Cerebellar cortex (tissue), 1 donor: Measurements from ENCODE around the gene PKP3.
"Not testable (repeated sequence)": the region's sequence is repeated elsewhere in the genome, so short reads cannot be mapped to it uniquely, and the experiment has no call there.

Experiments
- DNase-seq: peaks from one replicate; pipeline ENCODE4 v3.0.0-alpha.2; 2015; ENCODE audit warnings: low spot score

The PKP3 gene

DNA sequence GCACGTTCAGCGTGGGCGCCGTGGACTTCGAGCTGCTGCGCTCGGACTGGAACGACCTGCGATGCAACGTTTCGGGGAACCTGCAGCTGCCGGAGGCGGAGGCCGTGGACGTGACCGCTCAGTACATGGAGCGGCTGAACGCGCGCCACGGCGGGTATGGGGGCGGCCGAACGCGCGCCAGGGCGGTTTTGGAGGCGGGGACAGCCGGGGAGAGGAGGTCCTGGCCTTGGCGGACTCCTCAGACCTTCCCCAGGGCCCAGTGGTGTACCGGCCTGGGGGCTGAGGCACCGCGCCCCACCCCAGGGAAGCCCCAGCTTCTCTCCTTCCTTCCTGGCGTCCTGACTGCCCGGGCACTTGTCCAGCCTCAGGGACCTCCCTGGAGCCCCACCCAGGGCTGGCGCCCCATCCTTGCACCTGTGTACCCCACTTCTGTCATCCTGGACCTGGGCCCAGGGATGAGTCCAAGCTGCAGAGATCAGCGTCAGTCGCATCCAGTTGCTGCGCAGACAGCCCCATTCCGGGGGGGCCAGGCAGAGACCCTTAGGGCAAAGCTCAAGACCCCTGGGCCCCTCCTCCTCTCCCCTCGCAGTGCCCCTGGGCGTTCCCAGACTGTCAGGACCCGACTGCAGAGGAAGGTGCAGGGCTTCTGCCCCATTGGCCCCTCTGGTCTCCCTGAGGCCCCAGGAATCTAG is 16.7 kb upstream of the PKP3 start:
- DNase-seq = no peak

DNA sequence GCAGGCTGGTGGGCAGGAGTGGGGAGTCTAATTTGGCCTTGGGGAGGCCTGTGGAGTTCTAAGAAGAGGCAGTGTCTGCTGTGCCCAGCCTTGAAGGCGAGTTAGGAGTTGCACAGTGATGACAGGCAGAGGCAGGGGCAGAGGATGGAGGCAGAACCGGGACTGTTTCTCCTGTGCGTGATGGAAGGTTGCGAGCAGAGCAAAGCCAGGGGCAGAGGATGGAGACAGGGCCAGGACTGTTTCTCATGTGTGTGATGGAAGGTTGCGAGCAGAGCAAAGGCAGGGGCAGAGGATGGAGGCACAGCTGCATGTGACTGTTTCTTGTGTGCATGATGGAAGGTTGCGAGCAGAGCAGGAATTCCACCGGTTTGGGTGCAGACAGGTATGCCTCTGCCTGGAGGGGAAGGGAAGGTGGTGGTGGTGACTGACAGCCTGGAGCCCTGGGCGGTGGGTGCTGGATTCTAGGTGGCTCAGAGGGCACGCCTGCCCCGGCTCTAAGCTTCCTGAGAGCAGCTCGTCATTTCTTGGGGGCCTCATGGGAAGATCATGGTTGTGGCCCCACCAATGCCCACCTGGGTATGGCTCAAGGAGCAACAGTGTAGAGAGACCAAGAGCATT is 16.0 kb upstream of the PKP3 start:
- no peak for DNase-seq

DNA sequence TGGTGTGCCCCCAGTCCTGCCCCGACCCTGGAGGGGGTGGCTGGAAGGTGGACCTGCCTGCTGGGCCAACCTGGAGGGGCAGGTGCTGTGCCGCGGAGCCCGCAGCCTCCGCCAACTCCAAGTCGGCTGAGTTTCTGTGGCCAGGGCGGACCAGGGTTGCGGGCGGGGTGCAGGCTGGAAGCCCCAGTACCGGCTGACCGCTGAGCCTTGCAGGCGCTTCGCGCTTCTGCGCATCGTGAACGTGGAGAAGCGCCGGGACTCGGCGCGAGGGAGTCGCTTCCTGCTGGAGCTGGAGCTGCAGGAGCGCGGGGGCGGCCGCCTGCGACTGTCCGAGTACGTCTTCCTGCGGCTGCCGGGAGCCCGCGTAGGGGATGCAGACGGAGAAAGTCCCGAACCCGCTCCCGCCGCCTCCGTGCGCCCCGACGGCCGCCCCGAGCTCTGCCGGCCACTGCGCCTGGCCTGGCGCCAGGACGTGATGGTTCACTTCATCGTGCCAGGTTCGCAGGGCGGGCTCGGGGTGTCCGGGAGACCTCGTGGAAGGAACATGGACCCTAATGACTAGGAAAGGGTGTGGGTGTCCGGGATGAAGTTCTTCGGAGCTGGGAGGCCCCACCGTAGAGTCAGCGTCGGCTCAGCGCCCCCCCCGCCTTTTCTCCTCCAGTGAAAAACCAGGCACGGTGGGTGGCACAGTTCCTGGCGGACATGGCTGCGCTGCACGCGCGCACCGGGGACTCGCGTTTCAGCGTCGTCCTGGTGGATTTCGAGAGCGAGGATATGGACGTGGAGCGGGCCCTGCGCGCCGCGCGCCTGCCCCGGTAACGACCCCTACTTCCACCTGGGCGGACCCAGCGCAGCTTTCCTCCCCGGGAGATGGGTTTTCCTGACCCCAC is 14.6 kb upstream of the PKP3 start:
- no peak for DNase-seq

- no peak for DNase-seq
Measured at GRCh38 chr11:380095-380480, 13.9 kb upstream of the PKP3 start.

- DNase-seq = no peak
Measured at GRCh38 chr11:380491-380890, 13.5 kb upstream of the PKP3 start.

- no peak for DNase-seq
Measured at GRCh38 chr11:380996-381395, 13.0 kb upstream of the PKP3 start.

GRCh38 chr11:381501-382072 is 12.4 kb upstream of the PKP3 start:
- DNase-seq = no peak

DNA sequence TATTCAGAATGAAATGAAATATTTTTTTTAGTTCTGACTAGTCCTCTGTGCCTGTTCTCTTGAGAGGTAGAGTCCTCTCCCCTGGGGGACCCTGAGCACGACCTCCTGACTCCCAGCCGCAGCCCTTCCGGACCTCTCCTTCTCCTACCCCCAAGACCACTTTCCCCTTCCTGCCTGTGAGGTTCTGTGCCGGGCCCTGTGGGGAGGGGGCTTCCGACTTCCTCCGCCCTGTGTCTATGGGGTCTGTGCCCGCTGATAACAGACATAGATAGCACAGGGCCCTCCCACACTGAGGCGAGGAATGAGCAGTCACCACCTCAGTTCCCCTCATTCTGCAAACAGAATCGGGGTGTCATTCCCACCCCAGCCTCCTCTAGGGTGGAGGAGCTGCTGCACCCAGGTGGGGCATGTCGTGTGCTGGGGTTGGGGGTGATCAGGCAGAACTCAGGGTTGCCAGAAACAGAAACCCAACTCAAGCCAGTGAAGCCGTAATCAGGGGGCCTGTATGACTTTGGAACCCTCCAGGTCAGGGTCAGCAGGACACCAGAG is 11.9 kb upstream of the PKP3 start:
- DNase-seq = no peak

DNA sequence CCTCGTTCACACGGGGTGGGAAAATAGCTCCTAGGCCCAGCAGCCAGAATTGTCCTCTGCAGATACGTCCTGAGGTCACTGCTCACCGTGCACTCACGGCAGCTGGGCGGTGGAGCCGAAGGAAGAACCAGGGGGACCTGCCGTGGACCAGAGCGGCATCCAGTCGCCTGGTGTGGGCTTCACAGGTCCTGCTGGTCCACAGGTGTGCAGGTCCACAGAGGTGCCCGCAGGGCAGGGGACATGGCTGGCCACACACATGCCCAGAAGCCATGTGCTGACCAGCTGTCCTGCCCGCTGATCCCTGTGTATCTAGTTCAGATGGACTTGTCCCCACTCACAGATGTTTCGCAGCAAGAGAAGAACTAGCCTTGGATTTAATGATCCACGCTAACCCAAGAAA is 10.6 kb upstream of the PKP3 start:
- no peak for DNase-seq

GRCh38 chr11:384511-384910 is 9.5 kb upstream of the PKP3 start:
- no peak for DNase-seq

DNA sequence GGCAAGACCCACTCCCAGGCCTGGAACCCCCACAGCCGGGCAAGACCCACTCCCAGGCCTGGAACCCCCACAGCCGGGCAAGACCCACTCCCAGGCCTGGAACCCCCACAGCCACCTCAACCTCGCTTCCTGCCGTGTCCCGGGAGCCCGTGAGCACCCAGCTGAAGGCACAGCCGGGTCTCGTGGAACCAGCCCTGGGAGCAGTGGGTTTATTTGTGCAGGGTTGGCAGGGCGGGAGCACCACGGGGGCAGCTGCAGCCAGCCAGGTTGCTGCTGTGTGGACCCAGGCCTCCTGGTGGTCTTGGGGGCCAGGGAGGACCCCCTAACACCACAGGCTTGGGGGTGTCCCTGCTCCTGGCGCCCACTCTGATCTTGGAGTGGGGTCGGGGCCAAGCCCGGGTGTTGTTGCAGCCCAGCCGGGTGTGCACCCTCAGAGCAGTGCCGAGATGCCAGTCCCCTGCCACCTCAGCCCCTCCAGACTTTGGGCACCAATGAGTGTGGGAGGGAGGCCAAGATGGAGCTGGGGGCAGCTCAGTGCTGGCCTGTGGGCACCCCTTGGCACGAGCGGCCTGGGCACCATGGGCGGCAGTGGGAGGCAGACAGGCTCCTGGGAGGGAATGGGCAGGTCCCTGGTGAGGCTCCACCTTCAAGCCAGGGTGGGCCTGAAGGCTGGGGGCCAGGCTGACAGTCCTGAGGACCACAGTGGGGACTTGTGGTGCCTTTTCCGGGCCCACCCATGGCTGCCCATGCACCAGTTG is 8.2 kb upstream of the PKP3 start:
- no peak for DNase-seq

DNA sequence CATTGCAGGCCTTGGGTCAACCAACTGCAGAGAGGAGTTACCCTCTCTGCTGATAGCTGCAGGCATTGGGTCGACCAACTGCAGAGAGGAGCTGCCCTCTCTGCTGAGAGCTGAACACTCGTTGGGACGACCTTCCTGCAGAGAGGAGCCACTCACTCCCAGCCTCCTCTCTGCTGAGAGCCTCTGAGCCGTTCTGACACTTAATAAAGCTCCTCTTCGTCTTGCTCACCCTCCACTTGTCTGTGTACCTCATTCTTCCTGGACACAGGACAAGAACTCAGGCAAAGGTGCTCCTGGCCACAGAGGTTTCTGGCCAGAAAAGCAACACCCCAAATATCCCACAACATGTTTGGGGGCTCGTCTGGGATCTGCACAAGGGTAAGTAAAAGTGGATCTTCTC is 7.5 kb upstream of the PKP3 start:
- no peak for DNase-seq

- no peak for DNase-seq
Measured at GRCh38 chr11:387193-387793, 6.7 kb upstream of the PKP3 start.

GRCh38 chr11:389369-389768 is 4.6 kb upstream of the PKP3 start:
- DNase-seq = not testable (repeated sequence)

GRCh38 chr11:390175-390574 is 3.8 kb upstream of the PKP3 start:
- peak; percentile 37 for DNase-seq

- DNase-seq = no peak
Measured at GRCh38 chr11:391117-392017, 2.6 kb upstream of the PKP3 start.

GRCh38 chr11:392102-392777 is 1.8 kb upstream of the PKP3 start:
- DNase-seq = no peak

- no peak for DNase-seq
Measured at GRCh38 chr11:393219-394033, 583 bp upstream of the PKP3 start.
